Pulmonary artery endothelial cell (primary cell): ENCODE results near the gene GPR89A. TPM values are rescaled to one million over a fixed set of nuclear protein-coding genes. Genes with fewer than 3 reads are reported as not detected.
"Not testable (repeated sequence)": the region's sequence is repeated elsewhere in the genome, so short reads cannot be mapped to it uniquely, and the experiment has no call there.

Source experiments
- DNase-seq: peaks from one replicate; pipeline ENCODE4 v3.0.0-alpha.2; 2011; ENCODE audit warnings: low read depth, low spot score
- total RNA-seq: library from RNA; depleted of rRNA; stranded (reverse); fragments of >200 nt; gene quantifications from 2 replicates; pipeline ENCODE4 v1.2.3, GENCODE V29; 2014

The GPR89A gene
- total RNA-seq, 1 donor from 2014 or later: 22.3 TPM

- no peak for DNase-seq
Measured at GRCh38 chr1:145717833-145718232, 110.0 kb downstream of the GPR89A start.

- not testable (repeated sequence) for DNase-seq
Measured at GRCh38 chr1:145718465-145718864, 110.7 kb downstream of the GPR89A start.

- no peak for DNase-seq
Measured at GRCh38 chr1:145719230-145720079, 111.7 kb downstream of the GPR89A start, which contains the start of gene CD160. TSS of gene CD160 (plus strand) at chr1:145719499. CDS start at chr1:145728328, 8,829 bp downstream.

Other genes with a start within 250 kb of the GPR89A start
- 2.2 and 4.1 TPM in 2 replicates for gene NBPF20, start 182.4 kb upstream of the GPR89A start, total RNA-seq
- gene PDZK1, start 99.4 kb downstream of the GPR89A start, total RNA-seq: 0.07 and 0.14 TPM in 2 replicates
- not detected in 2 replicates for gene CD160, start 111.5 kb downstream of the GPR89A start, total RNA-seq
- gene RNF115, start 216.1 kb downstream of the GPR89A start, total RNA-seq: 17.9 and 20.0 TPM in 2 replicates
- 33.7 and 36.3 TPM in 2 replicates for gene POLR3C, start 216.2 kb downstream of the GPR89A start, total RNA-seq
- 2.8 and 3.4 TPM in 2 replicates for gene NUDT17, start 237.6 kb downstream of the GPR89A start, total RNA-seq